Measurements from ENCODE around the gene GFRA1.
"Not testable (repeated sequence)": the region's sequence is repeated elsewhere in the genome, so short reads cannot be mapped to it uniquely, and the experiment has no call there.

The GFRA1 gene

DNA sequence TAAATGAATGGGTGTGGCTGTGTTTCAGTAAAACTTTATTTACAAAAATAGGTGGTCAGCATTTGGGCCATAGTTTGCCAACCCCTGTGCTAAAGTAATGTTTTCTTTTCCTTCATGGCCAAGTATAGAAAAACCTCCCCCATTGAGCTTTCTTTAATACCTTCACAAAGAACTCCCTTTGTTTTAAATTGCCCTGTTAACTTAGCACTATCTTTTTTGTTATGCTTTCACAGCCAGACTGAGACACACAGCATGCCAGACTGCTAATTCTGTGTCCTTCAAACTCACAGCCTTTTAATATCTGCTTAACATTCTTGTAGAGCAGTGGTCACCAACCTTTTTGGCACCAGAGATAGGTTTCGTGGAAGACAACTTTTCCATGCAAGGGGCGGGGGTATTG is 78.0 kb downstream of the GFRA1 start:
- no peak for DNase-seq

DNA sequence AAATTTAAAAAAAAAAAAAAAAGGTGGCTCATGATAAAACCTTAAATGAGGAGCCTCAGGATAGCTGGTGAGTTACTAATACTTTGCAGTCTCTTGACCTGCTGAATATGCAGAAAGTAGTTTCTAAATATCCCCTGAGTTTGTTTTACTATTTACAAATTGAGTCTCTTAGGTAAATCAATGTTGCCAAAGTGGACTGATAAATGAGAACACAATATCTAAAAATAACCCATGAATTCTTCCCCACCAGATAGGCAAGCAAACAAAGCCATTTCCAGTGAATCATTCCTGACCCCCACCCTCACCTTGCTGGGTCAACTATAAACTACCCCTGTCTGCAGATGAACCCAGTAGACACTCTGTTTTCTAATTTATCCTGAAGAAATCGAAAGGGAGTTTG is 78.9 kb downstream of the GFRA1 start:
- DNase-seq = no peak

DNA sequence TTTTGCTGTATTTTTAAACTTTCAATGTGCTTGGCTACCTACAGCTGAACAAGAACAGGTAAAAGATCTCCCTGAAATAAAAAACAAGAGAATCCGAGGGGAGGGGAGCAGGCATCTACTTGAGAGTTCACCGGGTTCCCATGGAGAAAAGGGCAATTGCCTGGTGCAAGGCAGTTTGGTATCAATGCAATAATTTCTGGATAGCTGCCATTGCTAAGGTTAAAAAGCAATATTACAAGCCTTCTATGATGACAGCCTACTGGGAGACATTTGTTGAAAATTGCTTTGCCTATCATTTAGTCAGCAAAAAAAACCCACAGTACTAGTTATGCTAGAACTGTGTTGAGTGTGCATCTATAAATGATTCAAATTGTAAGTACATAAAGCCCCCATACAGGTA is 82.1 kb downstream of the GFRA1 start:
- DNase-seq = no peak

DNA sequence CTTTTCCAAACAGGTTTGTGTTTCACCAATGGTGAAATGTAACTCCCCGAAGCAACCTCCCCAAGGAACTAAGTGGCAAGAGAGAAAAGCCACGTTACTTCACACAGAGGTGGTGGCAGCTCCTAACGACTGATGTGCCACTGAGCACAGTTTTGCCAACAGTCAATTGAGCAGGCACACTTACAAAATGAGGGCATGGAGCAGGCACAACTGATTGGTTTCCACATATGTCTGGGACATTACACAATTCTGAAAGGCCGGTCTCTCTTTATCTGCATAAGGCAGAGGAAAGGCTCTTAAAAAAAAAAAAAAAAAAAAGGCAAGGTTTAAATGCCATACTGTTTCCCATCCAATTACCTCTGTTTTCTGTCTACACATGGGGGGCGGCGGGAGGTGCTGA is 86.7 kb downstream of the GFRA1 start:
- DNase-seq = no peak

DNA sequence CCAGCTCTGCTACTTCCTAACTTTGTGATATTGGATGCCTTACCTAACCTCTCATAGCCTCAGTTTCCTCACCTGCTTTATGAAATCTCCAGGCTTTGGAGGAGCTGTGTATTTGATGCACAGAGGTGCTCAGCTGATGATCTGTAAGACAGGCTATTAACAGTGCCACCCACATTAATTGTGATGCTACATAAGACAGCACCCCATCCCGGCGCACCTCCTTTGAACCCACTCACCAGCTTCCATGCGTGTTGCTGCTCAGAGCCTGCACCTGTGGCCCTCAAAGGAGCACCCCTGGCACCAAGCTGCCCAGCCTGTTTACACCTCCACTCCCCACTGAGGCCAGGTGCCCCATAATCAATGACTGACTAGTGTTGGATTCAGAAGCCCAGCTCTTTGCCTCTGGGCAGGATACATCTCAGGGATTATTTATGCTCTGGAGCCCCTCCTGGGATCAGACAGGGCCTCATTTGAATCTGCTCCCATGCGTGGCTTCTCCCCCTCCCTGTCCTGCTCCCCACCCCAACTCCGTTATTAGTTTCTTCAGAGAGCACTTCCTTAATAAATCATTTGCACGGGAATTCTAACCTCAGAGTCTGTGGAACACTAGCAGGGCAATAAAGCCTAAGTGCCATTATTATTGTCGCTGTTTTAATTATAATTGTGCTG is 87.7 kb downstream of the GFRA1 start:
- DNase-seq = no peak

DNA sequence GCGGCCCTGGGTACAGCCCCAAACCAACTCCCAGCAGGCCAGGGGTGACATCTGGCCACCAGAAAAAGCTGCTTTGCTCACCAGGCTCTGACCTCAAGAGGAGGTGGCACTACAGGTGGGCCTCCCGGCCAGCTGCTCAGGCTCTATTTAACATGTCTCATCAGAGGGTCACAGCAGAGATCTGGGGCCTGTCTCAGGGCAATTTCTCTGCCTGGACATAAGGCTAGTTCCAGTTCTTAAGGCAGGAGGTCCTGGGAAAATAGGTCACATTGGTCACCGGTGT is 88.6 kb downstream of the GFRA1 start:
- no peak for DNase-seq

DNA sequence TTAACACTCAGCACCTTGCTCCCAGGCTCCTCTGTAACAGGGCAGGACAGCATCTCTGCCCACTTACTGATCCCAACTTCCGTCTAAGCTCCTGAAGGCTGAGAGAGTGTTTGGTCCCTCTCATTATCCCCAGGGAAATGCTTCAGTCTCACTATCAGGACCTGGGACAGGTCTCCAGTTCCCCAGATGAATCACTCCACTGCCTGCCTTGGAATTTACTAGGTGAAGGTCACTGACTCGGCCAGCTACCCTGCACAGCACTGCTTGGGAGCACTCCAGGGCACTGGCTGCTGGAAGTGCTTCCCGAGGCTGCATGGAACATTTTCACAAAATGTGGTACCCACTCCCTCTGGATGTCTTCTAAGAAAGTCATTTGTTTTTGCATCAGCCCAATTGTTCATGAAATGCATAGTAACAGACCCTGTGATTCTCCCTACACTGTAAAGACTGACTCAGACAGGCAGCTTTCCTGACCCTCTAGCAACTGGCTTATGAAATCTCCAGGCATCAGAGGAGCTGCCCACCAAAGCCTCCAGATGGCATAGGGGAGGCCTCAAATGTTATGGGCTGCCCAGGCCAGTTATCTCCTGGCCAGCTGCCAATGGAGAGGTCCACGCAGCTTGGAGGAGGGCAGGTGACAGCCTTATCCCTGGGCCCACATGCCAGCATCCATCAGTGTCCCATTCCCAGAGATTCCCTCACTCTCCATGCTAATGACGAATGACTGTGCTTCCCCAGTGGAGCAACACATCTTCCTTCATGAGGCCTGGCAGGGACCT is 89.1 kb downstream of the GFRA1 start:
- no peak for DNase-seq

DNA sequence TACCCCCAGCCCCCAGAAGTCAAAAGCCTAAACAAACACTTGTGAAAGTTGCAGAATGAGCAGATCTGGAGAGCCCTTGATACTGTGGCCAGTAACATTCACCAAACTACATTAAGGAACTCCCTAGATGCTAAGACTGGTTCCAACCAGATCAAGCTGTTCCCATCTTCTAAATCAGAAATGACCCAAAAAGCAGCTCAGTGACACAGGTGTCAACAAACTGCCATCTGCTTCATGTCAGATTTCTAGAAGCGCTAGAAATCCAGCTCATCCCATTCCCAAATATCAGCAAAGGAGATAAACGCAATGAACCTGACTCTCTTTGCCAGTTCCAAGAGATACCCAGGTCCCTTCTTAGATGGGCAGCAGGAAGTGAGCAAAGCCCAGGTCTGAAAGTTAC is 90.6 kb downstream of the GFRA1 start:
- no peak for DNase-seq

DNA sequence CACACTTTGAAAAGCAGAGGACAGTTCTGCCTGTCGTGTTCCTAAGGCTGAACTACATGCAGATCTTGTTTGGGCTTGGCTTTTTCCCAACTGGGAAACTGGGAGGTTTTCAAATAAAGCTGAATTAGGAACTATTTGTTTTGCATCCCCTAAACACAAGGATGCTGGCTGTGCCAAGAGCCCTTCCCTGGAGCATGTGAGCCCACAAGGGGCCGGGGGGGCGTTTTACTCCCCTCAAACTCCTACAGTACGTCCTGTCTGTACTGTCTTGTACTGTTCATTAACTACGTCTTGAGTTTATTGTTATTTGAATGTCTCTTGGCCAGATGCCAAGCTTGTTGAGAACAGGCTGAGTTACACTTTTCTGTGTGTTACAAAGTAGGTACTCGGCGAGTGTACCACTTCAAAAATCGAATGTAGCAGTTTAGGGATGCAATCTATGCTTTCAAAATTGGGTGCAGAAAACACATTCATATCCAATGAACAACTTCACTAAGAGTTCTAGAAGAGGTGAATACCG is 94.9 kb downstream of the GFRA1 start:
- no peak for DNase-seq

DNA sequence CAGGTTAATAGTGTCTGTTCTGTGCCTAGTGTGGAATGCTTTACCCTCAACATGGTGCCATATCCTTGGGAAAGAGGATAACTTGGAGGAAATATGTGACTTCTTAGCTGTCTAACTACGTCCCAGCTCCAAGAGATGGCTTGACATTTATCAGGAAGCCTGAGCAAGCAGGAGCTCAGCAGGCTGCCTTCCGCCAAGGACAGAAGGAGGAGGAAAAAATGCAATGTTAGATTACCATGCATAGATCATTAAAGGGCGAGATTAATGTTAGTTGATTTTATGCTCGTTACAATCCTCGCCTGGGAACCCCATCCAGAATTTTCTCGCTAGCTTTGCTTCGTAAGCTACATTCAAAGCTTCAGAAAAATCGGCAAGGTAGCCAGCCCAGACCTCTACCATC is 97.8 kb downstream of the GFRA1 start:
- no peak for DNase-seq

DNA sequence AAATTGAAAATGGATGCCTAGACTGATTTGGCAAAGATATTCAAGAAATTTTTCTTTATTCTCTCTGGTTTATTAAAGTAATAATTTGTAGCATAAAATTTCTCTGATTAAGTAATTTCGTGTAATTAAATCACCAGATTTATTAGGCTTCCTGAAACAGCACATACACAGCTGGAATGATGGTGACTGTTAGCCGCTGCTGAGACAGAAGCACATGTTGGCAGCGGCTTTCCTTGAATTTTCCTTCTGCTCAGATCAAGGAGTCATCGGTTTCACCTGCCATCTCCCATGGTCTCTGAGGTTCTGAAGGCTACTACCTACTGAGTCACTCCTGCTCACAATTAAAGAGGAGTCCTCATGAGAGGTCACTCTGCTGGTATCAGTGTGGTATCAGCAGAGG is 101.5 kb downstream of the GFRA1 start:
- no peak for DNase-seq

DNA sequence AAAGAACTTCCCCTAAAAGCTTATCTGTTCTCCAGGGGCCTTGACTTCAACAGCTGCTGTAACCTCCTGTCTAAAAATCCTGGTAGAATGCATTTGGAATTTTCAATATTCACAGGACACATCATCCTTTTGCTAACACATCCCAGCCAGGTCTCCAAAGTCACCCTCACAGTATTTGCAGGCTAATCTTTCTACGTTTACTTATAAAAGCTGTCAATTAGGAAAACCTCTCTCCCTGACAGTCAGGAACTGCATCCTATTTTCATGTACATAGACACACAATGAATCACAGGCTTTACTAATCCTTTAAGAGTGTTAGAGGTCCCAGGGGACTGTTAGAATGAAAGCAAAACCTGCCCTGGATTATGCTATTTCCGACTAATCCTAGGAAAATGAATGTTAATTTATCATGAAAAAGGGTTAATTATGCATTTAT is 102.2 kb downstream of the GFRA1 start:
- DNase-seq = no peak

DNA sequence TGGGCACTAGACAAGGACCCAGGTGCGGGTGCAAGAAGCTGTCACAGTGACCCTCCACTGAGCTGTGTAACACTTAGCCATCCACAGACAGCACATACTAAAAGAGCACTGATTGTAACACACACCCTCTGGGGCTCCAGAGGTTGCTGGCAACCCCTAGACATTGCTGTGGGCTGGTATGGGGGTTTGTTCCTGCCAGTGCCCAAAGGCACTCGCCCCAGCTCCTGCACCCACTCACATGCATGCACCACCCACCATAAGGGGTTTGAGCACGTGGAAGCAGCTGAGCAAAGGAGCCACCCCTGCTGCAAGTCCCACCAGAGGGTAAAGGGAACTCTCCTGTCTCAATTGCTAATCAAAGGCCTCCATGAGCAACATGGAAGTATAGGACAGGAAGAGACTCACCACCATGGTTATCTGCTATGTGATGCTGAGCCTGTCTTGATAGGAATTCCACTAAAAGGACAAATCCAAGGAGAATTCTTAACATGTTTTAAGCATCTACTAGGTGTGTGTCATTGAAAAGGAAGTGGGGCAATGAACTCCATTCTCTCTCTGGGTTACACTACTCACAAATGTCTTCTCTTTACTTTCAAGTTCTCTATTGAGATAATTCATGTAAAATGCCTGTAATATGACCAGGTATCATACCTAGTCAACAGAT is 103.1 kb downstream of the GFRA1 start:
- no peak for DNase-seq

DNA sequence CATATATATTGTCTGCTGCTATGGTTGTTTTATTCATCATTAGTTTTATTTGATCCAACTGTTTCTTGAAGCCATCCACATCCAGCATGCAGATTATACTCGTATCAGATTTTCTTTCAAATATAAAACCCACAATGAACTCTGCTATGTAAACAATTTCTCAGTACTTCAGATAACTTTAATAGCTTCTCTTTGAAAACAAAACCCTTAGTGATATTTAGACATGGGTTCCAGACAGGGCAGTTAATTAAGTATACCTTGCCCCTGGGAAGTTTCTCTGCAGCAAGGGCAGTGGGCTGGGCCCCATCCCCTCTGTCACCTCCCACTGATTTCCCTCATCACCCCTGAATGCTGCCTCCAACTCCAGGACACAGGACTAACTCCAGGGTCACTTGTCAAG is 104.3 kb downstream of the GFRA1 start:
- DNase-seq = no peak

DNA sequence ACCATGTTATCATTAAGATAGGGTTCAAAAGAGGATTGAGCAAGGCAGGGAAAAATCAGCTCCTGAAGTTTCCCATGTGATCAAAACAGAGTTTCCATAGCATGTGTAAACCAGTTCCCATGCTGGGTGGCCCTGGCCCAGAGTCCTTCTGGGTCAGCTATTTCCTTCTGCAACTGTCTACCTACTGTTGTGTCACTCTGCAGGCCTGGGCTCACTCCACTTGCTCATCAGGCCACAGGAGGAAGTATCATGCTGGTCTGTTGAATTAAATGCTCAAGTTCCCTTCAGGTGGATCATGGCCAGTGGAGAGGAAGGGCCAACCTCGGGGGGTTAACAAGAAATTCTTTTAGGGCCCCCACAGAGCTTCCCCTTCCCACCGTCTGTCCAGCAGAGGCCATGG is 104.7 kb downstream of the GFRA1 start:
- no peak for DNase-seq

DNA sequence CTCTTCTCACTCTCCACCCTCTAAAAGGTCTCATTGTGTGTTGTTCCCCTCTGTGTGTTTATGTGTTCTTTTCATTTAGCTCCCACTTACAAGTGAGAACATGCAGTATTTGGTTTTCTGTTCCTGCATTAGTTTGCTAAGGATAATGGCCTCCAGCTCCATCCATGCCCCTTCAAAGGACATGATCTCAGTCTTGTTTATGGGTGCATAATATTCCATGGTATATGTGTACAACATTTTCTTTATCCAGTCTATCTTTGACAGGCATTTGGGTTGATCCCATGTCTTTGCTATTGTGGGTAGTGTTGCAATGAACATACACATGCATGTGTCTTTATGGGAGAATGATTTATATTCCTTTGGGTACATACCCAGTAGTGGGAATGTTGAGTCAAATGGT is 107.1 kb downstream of the GFRA1 start:
- DNase-seq = not testable (repeated sequence)

DNA sequence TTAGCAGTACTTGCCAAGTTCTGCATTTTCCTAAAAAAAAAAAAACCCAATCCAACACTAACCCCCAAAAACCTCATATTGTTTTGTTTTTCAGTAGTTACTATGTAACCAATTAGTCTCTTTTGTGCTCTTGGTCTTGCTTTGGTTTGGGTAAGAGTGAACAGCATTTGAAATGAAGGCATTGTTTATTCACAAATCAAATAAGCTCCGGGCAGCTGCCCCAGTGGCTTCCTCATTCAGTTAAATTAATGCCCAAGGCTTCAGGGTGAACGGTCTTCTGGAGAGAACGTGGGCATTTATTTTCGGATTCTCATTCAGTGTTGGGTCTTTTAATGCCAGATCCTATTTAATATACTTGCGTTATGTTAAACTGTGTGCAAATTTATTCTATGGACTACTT is 108.7 kb downstream of the GFRA1 start:
- DNase-seq = no peak

DNA sequence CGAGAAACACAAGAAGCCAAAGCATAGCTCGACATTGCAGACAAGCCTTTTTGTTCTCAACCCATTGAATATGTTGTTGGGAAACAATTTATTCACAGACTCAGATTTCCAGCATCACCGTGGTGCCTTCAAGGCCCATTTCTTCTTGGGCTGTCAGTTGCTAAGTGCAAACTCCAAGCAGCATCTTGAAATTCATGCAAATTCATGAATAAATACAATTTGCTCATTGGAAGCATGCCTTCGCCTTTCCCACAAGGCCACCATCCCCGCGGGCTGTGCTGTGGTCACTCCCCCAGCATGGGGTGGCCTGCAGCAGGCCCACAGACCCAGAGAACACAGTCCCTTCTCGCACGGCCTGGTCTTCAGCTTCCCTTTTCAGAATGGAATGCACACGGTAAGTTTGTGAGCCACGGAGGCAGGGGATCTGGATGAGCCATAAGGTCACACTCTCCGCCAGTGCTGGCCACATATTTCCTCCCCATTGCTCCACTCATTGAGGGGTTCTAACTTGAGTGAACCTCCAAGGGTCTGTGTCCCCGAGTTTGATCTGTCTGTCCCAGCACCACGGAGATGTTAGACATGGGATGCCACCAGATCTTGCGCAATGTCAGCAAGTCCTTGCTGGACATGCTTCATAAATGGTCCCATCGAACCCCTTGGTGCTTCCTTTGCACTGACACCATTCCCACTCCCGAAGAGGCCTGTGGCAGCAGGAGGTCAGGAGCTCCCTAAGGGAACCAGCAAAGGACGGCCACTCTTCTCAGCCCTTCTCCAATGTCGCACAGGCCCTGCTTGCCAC is 109.5 kb downstream of the GFRA1 start:
- no peak for DNase-seq

DNA sequence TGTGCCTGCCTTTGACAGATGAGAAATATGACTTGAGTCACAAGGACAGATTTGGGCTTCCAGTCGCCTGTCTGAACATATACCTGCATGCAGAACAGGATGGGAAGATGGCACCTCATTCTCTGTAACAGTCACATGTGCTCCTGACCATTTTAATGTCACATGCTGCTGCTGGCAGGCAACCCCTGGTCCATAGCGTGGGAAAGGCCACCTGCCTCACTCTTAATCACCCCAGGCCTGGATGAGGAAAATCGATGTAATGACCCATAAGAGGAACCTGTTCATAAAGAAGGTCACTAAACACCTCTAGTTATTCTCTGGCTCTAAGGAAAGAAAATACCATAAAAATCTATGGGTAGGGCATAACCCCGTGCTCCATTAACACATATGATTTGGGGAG is 110.2 kb downstream of the GFRA1 start:
- DNase-seq = no peak

DNA sequence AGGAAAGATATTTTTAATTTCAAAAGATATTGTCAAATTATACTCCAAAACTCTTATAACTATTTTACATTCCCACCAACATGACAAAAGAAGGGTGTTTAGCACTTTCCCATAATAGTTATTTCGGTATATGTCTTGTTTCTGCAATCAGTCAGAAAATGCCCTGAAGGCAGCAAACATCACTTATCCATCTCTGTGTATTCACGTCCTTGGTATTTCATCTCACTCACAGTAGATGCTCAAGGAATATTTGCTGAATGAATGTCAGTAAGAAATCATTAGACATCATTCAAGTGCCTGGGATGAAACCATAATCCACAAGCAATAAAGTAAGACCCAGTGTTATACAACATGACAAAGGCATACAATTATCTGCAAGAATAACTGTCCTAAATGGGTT is 112.7 kb downstream of the GFRA1 start:
- DNase-seq = no peak

DNA sequence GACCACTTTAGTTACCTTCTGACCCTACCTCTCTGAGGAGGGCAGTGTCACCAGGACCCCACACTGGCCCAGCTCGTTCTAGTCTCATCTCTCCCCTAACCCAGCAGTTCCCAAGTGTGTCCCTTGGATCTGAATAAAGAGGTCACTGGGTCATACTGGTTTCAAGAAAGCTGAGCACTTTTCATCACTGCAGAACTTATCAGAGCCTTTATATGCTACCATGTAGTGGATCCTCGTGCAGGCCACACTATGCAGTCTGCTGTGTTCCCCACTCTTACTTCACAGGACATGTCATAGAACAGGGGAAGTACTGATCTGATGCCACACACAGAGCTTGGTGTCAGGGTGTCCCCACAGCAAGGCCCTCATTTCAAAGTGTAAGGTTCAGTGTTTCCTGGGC is 113.8 kb downstream of the GFRA1 start:
- no peak for DNase-seq

DNA sequence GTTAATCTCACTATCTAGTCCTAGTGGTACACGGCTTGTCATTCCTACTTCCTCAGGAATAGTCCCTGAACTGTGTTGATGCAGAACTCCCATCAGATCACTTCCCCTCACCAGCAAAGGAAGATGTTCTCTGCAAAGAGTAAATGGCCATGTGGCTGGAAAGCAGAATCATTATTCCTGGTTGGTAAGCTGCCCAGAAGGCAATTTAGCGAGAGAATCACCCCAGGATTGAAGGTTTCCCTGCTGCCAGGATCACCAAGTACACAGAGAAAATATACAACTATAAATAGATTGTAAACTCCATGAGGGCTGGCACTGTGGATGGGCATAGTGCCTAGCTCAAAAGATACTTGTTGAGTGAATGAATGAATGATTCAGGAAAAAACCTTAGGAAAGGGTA is 115.0 kb downstream of the GFRA1 start:
- DNase-seq = no peak

DNA sequence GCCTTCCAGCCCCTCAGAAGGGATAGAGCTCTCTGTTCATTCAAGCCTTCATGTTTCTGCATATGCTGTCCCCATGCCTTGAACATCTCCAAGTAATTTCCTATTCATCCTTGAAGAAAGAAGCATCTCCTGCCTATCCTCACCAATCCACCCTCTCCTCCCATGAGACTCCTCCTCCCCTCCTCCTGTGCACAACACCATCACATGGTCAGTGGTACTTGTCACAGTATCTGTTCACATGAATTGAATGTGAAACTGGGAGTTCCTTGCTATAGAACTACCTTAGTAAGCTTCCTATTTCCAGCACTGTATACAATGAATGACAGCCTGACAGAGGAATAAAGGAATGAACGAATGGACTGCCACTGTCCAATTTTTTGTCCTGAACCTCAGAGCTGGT is 115.5 kb downstream of the GFRA1 start:
- DNase-seq = no peak

Data from effector CD4-positive, alpha-beta T cell (primary cell).